ENCODE measurements around the gene HSPA12B. TPM values are rescaled to one million over a fixed set of nuclear protein-coding genes. Genes with fewer than 3 reads are reported as not detected.
A peak's percentile ranks its signal among the peaks of the same experiment; 100 is the strongest.

The HSPA12B gene
- total and polyA plus RNA-seq, 7 donors: 0.69 to 10.5 (median 6.1) TPM

DNA sequence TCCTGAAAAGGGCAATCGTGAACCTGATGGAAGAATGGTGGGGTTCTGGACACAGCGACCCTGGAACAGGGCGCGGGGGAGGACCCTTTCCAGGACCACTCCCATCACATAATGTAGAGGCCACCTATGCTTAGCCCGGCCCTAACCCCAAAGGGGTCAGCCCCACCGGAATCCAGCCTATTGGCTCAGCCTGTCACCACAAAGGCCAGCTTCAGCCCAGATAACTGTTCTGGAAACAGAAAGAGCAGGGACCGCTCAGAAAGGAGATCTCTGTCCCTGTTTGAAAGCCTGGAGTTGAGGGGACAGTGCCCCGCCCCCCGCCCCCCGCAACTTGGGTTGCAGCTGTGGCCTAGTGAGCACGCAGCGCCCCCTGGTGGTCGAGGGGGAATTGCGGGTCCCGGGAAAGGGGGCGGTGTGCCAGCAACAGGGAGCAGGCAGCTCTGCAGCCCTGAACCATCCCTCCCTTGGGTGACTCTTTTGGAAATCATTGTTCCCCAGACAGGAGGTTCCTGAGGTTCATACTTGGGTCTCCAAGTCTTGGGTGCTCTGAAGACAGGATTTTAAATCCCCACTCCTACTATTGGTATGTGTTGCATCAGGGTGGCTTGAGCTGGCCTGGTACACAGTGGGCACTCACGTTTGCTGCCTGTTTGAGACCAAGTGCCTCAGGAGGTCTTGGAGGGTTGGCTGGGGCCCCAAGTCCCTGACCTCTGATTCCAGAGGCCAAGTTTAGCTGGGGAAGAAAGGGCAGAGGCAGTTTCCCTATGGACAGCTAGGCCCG, 21.6 kb upstream of the HSPA12B start:
- TF ChIP-seq POLR2AphosphoS5 (IDR thresholded peaks at IDR 0.05) (peak in 2 of 4 donors; percentile 49 to 60), EP300 (IDR thresholded peaks at IDR 0.05) (no peak), POLR2A (IDR thresholded peaks at IDR 0.05) (no peak)
- TF ChIP-seq, protein P1, sequence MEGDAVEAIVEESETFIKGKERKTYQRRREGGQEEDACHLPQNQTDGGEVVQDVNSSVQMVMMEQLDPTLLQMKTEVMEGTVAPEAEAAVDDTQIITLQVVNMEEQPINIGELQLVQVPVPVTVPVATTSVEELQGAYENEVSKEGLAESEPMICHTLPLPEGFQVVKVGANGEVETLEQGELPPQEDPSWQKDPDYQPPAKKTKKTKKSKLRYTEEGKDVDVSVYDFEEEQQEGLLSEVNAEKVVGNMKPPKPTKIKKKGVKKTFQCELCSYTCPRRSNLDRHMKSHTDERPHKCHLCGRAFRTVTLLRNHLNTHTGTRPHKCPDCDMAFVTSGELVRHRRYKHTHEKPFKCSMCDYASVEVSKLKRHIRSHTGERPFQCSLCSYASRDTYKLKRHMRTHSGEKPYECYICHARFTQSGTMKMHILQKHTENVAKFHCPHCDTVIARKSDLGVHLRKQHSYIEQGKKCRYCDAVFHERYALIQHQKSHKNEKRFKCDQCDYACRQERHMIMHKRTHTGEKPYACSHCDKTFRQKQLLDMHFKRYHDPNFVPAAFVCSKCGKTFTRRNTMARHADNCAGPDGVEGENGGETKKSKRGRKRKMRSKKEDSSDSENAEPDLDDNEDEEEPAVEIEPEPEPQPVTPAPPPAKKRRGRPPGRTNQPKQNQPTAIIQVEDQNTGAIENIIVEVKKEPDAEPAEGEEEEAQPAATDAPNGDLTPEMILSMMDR (IDR thresholded peaks at IDR 0.05): peak; percentile 95 to 98 (median 97)
- H3K4me1 ChIP-seq: peaks cover 0 to 12% (median 10%) of the 10 kb centered on the region in 4 donors
- H3K27me3 ChIP-seq: no peaks in the 10 kb centered on the region
- peak; percentile 87 for DNase-seq
- intact Hi-C loops (cut with DNase I): loop anchor here (1.0 to 10.0 kb wide), 2 partner anchors 35 to 146 kb away; no protein-coding TSS in a partner anchor
- H3K9me3 ChIP-seq: no peaks in the 10 kb centered on the region
- H3K27ac ChIP-seq: peak overlapping the region in 2 of 4 donors; percentile 11 to 28
- H3K4me3 ChIP-seq: peak overlapping the region in 2 of 4 donors; percentile 14 to 32
- 30 to 35% methylated on average over 18 of the region's 18 CpGs for WGBS, 2 donors
- H3K36me3 ChIP-seq: no peaks in the 10 kb centered on the region

GRCh38 chr20:3711484-3711941, 21.0 kb upstream of the HSPA12B start:
- 77 to 81% methylated on average over 4 of the region's 4 CpGs for WGBS, 2 donors
- intact Hi-C loops (cut with DNase I): loop anchor here (1.0 to 10.0 kb wide), 2 partner anchors 35 to 147 kb away; no protein-coding TSS in a partner anchor
- Histone ChIP-seq H3K4me1 (peaks cover 0 to 12% (median 10%) of the 10 kb centered on the region in 4 donors), H3K36me3 (no peaks in the 10 kb centered on the region), H3K4me3 (peak overlapping the region in 2 of 4 donors; percentile 14 to 32), H3K9me3 (no peaks in the 10 kb centered on the region), H3K27me3 (no peaks in the 10 kb centered on the region), H3K27ac (no peak overlapping the region)
- TF ChIP-seq POLR2A (IDR thresholded peaks at IDR 0.05): no peak
- TF ChIP-seq, protein P1 (IDR thresholded peaks at IDR 0.05): no peak
- no peak for TF ChIP-seq POLR2AphosphoS5 (IDR thresholded peaks at IDR 0.05)
- TF ChIP-seq EP300 (IDR thresholded peaks at IDR 0.05): no peak
- no peak for DNase-seq

GRCh38 chr20:3712279-3712873, 20.1 kb upstream of the HSPA12B start, which contains the start of gene SIGLEC1:
Gene SIGLEC1 (minus strand): TSS chr20:3712600. CDS start chr20:3707128, 5,472 bp downstream.
- peak in 1 of 4 donors; percentile 15 for TF ChIP-seq POLR2AphosphoS5 (IDR thresholded peaks at IDR 0.05)
- TF ChIP-seq EP300 (IDR thresholded peaks at IDR 0.05): no peak
- H3K4me3 ChIP-seq: peak within 1 kb of the TSS in 2 of 4 donors; percentile 14 to 32

DNA sequence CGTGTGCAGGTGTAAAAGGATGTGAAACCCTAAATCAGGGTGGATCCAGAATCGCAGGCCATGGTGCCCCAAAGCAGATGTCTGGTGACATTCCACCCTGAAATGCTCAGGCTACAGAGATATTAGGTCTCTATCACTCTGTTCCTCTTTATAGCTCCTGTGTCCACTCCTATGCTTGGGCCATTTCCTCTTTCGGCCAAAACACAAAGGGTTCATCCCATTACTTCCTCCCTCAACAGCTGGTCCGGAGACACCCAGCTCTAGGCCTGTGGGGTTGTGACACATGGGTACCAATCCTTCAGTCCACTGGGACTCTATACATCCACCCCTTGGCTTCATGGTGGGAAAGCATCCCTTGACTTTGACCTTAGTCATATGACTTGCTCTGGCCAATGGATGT, 18.4 kb upstream of the HSPA12B start:
- peak in 1 of 4 donors; percentile 14 for TF ChIP-seq POLR2AphosphoS5 (IDR thresholded peaks at IDR 0.05)
- TF ChIP-seq EP300 (IDR thresholded peaks at IDR 0.05): no peak
- DNase-seq: no peak
- no peaks in the 10 kb centered on the region for H3K9me3 ChIP-seq
- intact Hi-C loops (cut with DNase I): loop anchor here (10.0 kb wide), 1 partner anchor 149 kb away; no protein-coding TSS in a partner anchor
- peaks cover 0 to 12% (median 10%) of the 10 kb centered on the region in 4 donors for H3K4me1 ChIP-seq
- no peaks in the 10 kb centered on the region for H3K27me3 ChIP-seq
- H3K27ac ChIP-seq: no peak overlapping the region
- H3K4me3 ChIP-seq: no peak overlapping the region
- WGBS, 2 donors: 80 to 86% methylated on average over 4 of the region's 4 CpGs
- no peaks in the 10 kb centered on the region for H3K36me3 ChIP-seq

More at GRCh38 chr20:3712279-3712873, 20.1 kb upstream of the HSPA12B start, which contains the start of gene SIGLEC1:
- peak; percentile 89 for DNase-seq
- 68 to 81% methylated on average over 15 of the region's 15 CpGs for WGBS, 2 donors
- Histone ChIP-seq H3K9me3 (no peaks in the 10 kb centered on the region), H3K36me3 (no peaks in the 10 kb centered on the region), H3K27me3 (no peaks in the 10 kb centered on the region), H3K4me1 (peaks cover 0 to 12% (median 10%) of the 10 kb centered on the region in 4 donors), H3K27ac (no peak within 1 kb of the TSS)
- intact Hi-C loops (cut with DNase I): loop anchor here (10.0 kb wide), 1 partner anchor 148 kb away; no protein-coding TSS in a partner anchor

DNA sequence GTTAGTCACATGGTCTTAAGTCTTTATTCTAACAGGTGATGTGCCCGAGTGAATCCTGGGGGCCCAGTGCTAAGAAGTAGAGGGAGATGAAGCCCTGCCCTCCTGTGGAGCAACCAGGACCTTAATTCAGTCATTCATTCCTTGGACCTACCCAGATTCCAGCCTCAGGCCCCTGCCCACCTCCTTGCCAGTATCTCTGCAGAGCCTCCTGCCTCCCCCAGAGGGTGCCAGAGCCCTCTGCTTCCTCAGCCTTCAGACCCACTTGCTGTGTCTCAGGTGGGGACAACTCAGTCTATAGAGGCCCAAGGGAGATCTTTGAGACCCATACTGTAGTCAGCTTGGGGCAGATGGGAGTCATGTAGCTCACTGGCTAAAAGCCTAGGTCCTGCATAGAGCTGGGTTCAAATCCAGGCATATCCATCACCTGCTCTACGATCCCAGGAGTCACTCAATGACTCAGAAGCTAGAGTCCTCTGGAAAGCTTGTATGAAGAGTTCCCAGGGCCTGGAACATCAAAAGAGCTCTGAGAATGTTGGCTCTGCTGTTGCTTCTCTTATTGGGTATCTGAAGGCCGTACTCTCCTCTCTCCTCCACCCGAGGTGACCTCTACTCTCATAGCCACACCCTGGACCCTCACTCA, 16.2 kb upstream of the HSPA12B start:
- Histone ChIP-seq H3K27ac (no peak overlapping the region), H3K4me1 (peaks cover 0 to under 1% (median 0%) of the 10 kb centered on the region in 4 donors), H3K4me3 (no peak overlapping the region), H3K9me3 (no peaks in the 10 kb centered on the region), H3K36me3 (no peaks in the 10 kb centered on the region), H3K27me3 (no peaks in the 10 kb centered on the region)
- WGBS, 2 donors: 55 to 65% methylated on average over 4 of the region's 4 CpGs
- peak; percentile 73 for DNase-seq
- intact Hi-C loops (cut with DNase I): loop anchor here (5.0 to 10.0 kb wide), 2 partner anchors 66 to 152 kb away; partner anchors contain the start of gene SPEF1
- TF ChIP-seq, protein P1 (IDR thresholded peaks at IDR 0.05): peak; percentile 28 to 71 (median 40)
- no peak for TF ChIP-seq POLR2A (IDR thresholded peaks at IDR 0.05)
